ENCODE data around the gene GH1.
"Not testable (repeated sequence)": the region's sequence is repeated elsewhere in the genome, so short reads cannot be mapped to it uniquely, and the experiment has no call there.

Gene GH1

DNA sequence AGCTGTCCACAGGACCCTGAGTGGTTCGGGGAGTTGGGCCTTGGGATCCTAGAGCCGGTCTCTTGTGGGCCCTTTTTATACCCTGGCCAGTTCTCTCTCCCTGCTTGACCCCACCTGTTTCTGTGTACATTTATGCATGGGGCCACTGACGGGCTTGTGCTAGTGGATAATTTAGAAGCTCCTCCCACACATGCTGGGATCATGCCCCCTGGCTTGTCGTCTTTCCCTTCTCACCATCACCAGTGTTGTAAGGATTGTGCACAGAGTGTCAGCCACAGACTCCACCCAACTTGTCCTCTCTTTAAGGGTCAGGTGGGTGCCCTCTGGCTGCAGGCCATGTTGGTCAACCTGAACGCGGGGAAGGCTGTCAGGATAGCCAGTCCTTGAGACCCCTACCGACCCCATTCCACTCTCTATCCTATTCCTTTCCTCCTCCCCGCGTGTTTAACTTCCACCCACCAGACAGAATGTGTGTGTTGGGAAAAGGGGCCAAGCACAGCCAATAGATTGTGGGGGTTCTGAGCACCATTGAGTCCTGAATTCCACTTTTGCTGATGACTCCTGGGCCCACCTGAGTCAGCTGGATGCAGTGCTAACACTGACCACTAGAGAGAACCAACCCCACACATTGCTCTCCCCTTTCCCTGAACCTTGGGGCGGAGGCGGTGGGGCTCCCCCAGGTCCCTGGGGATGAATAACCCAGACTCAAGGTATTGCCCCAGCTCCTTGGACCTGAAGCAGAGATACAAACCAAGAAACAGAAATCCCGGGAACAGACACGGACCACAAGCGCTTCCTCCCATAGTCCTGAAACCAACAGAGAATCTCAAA, 21.9 kb downstream of the GH1 start, which contains the start of gene CSH1:
CSH1 (minus strand) TSS at position 51 of the 831 bp plus-strand sequence. CDS start 63 bp downstream, outside the sequence.
- not testable (repeated sequence) for H3K4me3 ChIP-seq (ENCODE audit: low read depth, low read length); DNase-seq (ENCODE audit: low read depth)

DNA sequence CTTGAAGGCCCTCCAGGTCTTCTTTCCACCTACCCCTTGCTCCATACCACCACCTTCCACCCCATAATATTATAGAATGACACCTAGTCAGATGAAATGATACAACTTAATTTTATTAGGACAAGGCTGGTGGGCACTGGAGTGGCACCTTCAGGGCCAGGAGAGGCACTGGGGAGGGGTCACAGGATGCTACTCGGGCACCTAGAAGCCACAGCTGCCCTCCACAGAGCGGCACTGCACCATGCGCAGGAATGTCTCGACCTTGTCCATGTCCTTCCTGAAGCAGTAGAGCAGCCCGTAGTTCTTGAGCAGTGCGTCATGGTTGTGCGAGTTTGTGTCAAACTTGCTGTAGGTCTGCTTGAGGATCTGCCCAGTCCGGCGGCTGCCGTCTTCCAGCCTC, 23.8 kb downstream of the GH1 start:
- not testable (repeated sequence) for DNase-seq (ENCODE audit: low read depth); H3K4me3 ChIP-seq (ENCODE audit: low read depth, low read length)

DNA sequence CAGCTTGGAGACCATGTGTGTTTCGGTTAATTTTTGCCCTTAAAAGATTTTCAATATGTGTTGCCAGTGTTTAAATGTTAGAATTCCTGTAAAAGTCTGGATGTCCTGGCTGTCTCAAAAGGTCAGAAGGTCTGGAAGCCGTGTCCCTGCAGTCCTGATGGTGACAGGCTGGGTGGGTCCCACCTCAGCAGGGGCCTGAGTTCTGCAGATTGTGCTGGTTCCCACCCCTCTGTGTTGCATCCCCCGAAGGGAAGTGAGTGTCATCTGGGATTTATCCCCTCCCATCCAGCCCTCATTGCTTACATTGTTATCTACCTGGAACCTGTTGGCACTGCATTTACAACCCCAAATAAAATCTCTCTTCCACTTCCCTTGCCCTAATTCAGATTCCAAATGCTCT, 24.6 kb downstream of the GH1 start:
- not testable (repeated sequence) for DNase-seq (ENCODE audit: low read depth); H3K4me3 ChIP-seq (ENCODE audit: low read depth, low read length)

DNA sequence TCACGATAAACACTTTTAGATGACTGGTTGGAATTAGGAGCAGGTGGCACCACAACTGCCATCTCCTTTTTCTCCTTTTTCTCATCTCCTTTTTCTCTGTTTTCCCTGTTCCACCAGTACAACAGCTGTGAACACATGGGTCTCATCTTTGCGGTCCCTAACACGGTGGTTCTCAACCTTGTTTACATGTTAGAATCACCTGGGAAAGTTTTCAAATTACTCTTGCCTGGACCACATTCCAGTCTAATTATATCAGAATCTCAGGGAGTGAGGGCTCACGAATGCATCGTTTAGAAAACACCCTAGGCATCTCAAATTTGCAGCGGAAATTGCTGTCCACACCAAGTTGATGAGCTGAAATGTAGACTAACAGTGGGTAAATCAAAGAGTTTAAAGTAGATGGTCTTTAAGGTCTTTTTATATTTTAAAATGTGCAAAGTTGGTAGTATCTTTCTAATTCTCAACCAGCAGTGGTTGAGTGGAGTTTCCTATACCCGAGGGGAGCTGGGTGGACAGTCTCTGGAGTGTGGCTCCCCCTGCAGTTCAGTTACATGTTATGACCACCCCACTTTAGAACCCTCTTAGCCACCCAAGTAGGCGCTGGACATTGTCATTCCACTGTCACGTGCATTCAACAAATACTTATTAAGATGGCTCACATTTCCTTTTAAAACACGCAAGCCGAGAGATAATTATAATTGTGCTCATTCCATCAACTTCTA, 26.2 kb downstream of the GH1 start:
- not testable (repeated sequence) for H3K4me3 ChIP-seq (ENCODE audit: low read depth, low read length); DNase-seq (ENCODE audit: low read depth)

DNA sequence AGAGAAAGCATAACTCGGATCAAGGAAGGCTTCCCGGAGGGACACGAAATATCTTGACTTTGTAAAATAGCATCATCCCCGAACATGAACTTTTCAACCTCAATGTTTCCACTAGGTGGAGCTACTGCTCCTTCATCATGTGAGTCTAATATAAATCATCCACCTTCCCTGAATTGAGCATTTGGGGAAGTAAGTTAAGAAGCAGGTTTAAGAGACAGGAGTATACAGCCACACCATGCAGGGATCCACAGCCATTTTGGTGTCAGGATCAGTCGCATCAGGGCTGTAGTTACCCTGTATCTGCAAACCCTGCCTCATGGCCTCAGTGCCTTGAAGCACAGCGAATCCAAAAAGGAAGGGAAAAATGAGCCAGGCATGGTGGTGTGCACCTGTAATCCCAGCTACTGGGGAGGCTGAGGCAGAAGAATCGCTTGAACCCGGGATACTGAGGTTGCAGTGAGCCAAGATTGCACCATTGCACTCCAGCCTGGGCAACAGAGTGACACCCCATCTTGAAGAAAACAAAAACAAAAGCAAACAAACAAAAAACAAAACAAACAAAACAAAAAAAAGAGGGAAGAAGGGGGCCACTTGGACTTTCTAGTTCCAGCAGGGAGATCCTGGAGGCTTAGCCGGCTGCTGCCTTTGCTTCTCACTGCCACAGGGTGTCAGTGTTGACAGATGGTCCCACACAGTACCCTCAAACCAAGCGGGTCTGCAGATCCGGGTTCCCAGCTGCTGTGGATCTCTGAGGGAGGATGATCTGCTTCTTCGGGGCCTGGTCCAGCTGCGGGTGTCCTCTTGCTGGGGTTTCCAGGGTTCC, 29.4 kb downstream of the GH1 start:
- TF ChIP-seq, protein P1, sequence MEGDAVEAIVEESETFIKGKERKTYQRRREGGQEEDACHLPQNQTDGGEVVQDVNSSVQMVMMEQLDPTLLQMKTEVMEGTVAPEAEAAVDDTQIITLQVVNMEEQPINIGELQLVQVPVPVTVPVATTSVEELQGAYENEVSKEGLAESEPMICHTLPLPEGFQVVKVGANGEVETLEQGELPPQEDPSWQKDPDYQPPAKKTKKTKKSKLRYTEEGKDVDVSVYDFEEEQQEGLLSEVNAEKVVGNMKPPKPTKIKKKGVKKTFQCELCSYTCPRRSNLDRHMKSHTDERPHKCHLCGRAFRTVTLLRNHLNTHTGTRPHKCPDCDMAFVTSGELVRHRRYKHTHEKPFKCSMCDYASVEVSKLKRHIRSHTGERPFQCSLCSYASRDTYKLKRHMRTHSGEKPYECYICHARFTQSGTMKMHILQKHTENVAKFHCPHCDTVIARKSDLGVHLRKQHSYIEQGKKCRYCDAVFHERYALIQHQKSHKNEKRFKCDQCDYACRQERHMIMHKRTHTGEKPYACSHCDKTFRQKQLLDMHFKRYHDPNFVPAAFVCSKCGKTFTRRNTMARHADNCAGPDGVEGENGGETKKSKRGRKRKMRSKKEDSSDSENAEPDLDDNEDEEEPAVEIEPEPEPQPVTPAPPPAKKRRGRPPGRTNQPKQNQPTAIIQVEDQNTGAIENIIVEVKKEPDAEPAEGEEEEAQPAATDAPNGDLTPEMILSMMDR (conservative IDR thresholded peaks at IDR 0.05; ENCODE audit: low read depth, low read length) = peak; percentile 48
- not testable (repeated sequence) for H3K4me3 ChIP-seq (ENCODE audit: low read depth, low read length)
- peak; percentile 28 for DNase-seq (ENCODE audit: low read depth)

DNA sequence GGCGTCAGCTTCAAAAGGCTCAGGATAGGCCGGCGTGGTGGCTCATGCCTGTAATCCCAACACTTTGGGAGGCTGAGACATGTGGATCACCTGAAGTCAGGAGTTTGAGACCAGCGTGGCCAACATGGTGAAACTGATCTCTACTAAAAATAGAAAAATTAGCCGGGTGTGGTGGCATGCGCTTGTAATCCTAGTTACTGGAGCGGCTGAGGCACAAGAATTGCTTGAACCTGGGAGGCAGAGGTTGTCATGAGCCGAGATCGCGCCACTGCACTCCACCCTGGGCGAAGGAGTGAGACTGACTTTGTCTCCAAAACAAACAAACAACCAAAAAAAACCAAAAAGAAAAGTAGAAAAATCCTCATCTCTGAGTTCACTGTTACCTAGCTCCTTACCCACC, 33.5 kb downstream of the GH1 start:
- not testable (repeated sequence) for H3K4me3 ChIP-seq (ENCODE audit: low read depth, low read length); DNase-seq (ENCODE audit: low read depth)

DNA sequence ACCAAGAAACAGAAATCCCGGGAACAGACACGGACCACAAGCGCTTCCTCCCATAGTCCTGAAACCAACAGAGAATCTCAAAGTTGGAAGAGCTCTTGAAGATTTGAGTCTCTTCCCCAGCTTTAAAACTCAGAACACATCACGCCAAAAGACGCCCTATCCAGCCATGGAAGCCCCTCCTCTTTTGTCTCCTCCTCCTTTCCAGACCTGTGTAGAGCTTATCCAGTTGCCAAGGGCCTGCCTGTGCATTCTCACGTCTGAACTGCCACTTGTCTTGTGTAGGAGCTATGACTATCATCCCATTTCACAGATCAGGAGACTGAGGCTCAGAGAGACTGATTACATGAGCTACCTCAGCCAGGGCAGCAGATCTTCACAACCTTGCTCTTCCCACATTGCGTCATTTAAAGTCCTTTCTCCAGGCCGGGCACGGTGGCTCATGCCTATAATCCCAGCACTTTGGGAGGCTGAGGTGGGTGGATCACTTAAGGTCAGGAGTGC, 36.0 kb downstream of the GH1 start:
- not testable (repeated sequence) for H3K4me3 ChIP-seq (ENCODE audit: low read depth, low read length); DNase-seq (ENCODE audit: low read depth)

DNA sequence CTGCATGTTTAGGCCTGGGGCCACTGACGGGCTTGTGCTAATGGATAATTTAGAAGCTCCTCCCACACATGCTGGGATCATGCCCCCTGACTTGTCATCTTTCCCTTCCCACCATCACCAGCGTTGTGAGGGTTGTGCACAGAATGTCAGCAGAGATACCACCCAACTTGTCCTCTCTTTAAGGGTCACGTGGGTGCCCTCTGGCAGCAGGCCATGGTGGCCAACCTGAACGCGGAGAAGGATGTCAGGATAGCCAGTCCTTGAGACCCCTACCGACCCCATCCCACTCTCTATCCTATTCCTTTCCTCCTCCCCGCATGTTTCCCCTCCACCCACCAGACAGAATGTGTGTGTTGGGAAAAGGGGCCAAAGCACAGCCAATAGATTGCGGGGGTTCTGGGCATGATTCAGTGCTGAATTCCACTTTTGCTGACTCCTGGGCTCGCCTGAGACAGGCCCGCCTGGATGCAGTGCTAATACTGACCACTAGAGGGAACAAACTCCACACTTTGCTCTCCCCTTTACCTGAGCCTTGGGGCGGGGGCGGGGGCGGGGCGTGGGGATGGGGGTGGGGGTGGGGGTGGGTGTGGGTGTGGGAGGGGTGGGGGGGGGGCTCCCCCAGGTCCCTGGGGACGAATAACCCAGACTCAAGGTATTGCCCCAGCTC, 36.6 kb downstream of the GH1 start, which contains the start of gene GH2:
GH2 (minus strand) TSS at position 10 of the 667 bp plus-strand sequence. CDS start 143 bp downstream, outside the sequence.
- TF ChIP-seq, protein P1 (conservative IDR thresholded peaks at IDR 0.05; ENCODE audit: low read depth, low read length) = peak; percentile 73
- DNase-seq (ENCODE audit: low read depth) = peak; percentile 62
- H3K4me3 ChIP-seq (ENCODE audit: low read depth, low read length) = no peak within 1 kb of the TSS

DNA sequence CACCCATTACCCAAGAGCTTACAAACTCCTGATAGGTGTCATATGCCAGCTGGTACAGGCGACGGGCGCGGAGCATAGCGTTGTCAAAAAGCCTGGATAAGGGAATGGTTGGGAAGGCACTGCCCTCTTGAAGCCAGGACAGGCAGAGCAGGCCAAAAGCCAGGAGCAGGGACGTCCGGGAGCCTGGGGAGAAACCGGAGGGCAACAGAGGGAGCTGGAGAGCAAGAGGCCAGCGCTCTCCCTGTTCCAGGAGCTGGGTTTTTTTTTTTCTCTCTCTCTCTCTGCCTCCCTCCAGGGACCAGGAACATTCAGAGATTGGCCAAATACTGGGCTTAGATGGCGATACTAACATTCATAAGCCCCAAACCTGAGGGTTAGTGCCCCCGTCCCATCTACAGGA, 37.3 kb downstream of the GH1 start:
- DNase-seq (ENCODE audit: low read depth); H3K4me3 ChIP-seq (ENCODE audit: low read depth, low read length): not testable (repeated sequence)

DNA sequence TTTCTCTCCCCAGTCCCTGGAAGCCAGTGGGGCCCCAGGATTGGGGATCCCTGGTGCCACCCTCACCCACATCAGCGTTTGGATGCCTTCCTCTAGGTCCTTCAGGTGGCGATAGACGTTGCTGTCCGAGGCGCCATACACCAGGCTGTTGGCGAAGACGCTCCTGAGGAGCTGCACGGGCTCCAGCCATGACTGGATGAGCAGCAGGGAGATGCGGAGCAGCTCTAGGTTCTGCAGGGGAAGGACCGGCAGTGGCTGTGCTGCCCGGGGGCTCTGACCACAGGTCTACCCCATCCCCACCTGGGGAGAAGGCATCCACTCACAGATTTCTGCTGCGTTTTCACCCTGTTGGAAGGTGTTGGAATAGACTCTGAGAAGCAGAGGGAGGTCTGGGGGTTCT, 37.9 kb downstream of the GH1 start:
- H3K4me3 ChIP-seq (ENCODE audit: low read depth, low read length) = no peak overlapping the region
- TF ChIP-seq, protein P1 (conservative IDR thresholded peaks at IDR 0.05; ENCODE audit: low read depth, low read length) = no peak
- DNase-seq (ENCODE audit: low read depth) = no peak

DNA sequence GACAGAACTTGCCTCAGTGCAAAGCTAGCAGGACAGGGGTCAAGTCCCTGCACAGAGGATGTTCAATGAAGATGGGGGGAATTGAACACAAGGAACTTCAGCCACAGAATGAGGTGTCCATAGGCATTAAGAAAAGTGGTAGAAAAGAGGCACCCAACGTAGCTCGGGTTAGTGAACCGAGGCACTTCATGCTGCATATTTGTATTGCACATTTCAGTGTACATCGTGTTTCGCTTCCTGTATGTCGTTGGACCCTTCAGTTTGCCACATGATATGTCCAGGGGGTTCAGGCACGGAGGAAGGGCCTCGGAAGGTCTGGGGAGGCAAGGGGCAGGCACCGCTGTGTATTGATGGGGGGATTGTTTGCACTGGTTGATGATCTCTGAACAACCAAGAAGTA, 40.2 kb downstream of the GH1 start:
- not testable (repeated sequence) for DNase-seq (ENCODE audit: low read depth); H3K4me3 ChIP-seq (ENCODE audit: low read depth, low read length)

DNA sequence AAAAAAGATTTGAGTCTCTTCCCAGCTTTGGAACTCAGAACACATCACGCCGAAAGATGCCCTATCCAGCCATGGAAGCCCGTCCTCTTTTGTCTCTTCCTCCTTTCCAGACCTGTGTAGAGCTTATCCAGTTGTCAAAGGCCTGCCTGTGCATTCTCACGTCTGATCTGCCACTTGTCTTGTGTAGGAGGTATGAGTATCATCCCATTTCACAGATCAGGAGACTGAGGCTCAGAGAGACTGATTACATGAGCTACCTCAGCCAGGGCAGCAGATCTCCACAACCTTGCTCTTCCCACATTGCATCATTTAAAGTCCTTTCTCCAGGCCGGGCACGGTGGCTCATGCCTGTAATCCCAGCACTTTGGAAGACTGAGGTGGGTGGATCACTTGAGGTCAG, 43.9 kb downstream of the GH1 start:
- DNase-seq (ENCODE audit: low read depth); H3K4me3 ChIP-seq (ENCODE audit: low read depth, low read length): not testable (repeated sequence)

DNA sequence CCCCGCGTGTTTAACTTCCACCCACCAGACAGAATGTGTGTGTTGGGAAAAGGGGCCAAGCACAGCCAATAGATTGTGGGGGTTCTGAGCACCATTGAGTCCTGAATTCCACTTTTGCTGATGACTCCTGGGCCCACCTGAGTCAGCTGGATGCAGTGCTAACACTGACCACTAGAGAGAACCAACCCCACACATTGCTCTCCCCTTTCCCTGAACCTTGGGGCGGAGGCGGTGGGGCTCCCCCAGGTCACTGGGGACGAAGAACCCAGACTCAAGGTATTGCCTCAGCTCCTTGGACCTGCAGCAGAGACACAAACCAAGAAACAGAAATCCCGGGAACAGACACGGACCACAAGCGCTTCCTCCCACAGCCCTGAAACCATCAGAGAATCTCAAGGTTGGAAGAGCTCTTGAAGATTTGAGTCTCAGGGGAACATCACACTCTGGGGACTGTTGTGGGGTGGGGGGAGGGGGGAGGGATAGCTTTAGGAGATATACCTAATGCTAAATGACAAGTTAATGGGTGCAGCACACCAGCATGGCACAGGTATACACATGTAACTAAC, 44.5 kb downstream of the GH1 start:
- DNase-seq (ENCODE audit: low read depth); H3K4me3 ChIP-seq (ENCODE audit: low read depth, low read length): not testable (repeated sequence)

DNA sequence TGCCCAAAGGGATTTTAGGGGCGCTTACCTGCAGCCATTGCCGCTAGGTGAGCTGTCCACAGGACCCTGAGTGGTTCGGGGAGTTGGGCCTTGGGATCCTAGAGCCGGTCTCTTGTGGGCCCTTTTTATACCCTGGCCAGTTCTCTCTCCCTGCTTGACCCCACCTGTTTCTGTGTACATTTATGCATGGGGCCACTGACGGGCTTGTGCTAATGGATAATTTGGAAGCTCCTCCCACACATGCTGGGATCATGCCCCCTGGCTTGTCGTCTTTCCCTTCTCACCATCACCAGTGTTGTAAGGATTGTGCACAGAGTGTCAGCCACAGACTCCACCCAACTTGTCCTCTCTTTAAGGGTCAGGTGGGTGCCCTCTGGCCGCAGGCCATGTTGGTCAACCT, 45.1 kb downstream of the GH1 start, which contains the start of gene CSH2:
CSH2 (minus strand) TSS at position 101 of the 400 bp plus-strand sequence; CDS start at position 38, 63 bp downstream.
- not testable (repeated sequence) for H3K4me3 ChIP-seq (ENCODE audit: low read depth, low read length); DNase-seq (ENCODE audit: low read depth)

Measured in choroid plexus epithelial cell (primary cell).